ENCODE data around the gene NKD2.

Gene NKD2

GRCh38 chr5:1039706-1040260 is 31.2 kb downstream of the NKD2 start:
- Histone ChIP-seq H3K4me3 (ENCODE audit: insufficient read length, low read depth) (no peak overlapping the region), H3K27me3 (ENCODE audit: insufficient read depth, insufficient read length) (no peaks in the 10 kb centered on the region), H3K9me3 (ENCODE audit: insufficient read depth, low read length) (peaks cover 29% of the 10 kb centered on the region), H3K4me1 (ENCODE audit: insufficient read depth, insufficient read length) (no peaks in the 10 kb centered on the region), H3K9ac (ENCODE audit: insufficient read length, low read depth) (no peak overlapping the region), H3K36me3 (ENCODE audit: insufficient read depth, insufficient read length, low read length) (no peaks in the 10 kb centered on the region)
- no peak for DNase-seq (ENCODE audit: low read depth, low spot score)
- TF ChIP-seq YY1 (IDR thresholded peaks at IDR 0.05; ENCODE audit: insufficient read depth, insufficient read length) (no peak), ZNF274 (IDR thresholded peaks at IDR 0.05; ENCODE audit: low read depth, low read length) (no peak), SUZ12 (IDR thresholded peaks at IDR 0.05; ENCODE audit: extremely low read depth, insufficient read depth, insufficient read length) (no peak)

GRCh38 chr5:1040571-1040970 is 32.0 kb downstream of the NKD2 start:
- DNase-seq (ENCODE audit: low read depth, low spot score) = no peak
- no peak overlapping the region for H3K9ac ChIP-seq (ENCODE audit: insufficient read length, low read depth)
- H3K36me3 ChIP-seq (ENCODE audit: insufficient read depth, insufficient read length, low read length) = no peaks in the 10 kb centered on the region
- no peak overlapping the region for H3K4me3 ChIP-seq (ENCODE audit: insufficient read length, low read depth)
- H3K4me1 ChIP-seq (ENCODE audit: insufficient read depth, insufficient read length) = no peaks in the 10 kb centered on the region
- no peaks in the 10 kb centered on the region for H3K27me3 ChIP-seq (ENCODE audit: insufficient read depth, insufficient read length)
- H3K9me3 ChIP-seq (ENCODE audit: insufficient read depth, low read length) = peaks cover 36% of the 10 kb centered on the region
- TF ChIP-seq YY1 (IDR thresholded peaks at IDR 0.05; ENCODE audit: insufficient read depth, insufficient read length) (no peak), SUZ12 (IDR thresholded peaks at IDR 0.05; ENCODE audit: extremely low read depth, insufficient read depth, insufficient read length) (no peak), ZNF274 (IDR thresholded peaks at IDR 0.05; ENCODE audit: low read depth, low read length) (no peak)

- no peak overlapping the region for H3K4me3 ChIP-seq (ENCODE audit: insufficient read length, low read depth)
Observed at GRCh38 chr5:1041225-1042143, 32.9 kb downstream of the NKD2 start.

GRCh38 chr5:1042626-1043025 is 34.0 kb downstream of the NKD2 start:
- H3K9me3 ChIP-seq (ENCODE audit: insufficient read depth, low read length) = peaks cover 39% of the 10 kb centered on the region
- no peak overlapping the region for H3K9ac ChIP-seq (ENCODE audit: insufficient read length, low read depth)
- no peak for DNase-seq (ENCODE audit: low read depth, low spot score)
- H3K36me3 ChIP-seq (ENCODE audit: insufficient read depth, insufficient read length, low read length) = no peaks in the 10 kb centered on the region
- no peak overlapping the region for H3K4me3 ChIP-seq (ENCODE audit: insufficient read length, low read depth)
- no peaks in the 10 kb centered on the region for H3K27me3 ChIP-seq (ENCODE audit: insufficient read depth, insufficient read length)
- H3K4me1 ChIP-seq (ENCODE audit: insufficient read depth, insufficient read length) = no peaks in the 10 kb centered on the region
- TF ChIP-seq YY1 (IDR thresholded peaks at IDR 0.05; ENCODE audit: insufficient read depth, insufficient read length) = no peak
- no peak for TF ChIP-seq SUZ12 (IDR thresholded peaks at IDR 0.05; ENCODE audit: extremely low read depth, insufficient read depth, insufficient read length)
- no peak for TF ChIP-seq ZNF274 (IDR thresholded peaks at IDR 0.05; ENCODE audit: low read depth, low read length)

More at GRCh38 chr5:1041225-1042143, 32.9 kb downstream of the NKD2 start:
- Histone ChIP-seq H3K4me1 (ENCODE audit: insufficient read depth, insufficient read length) (no peaks in the 10 kb centered on the region), H3K9me3 (ENCODE audit: insufficient read depth, low read length) (peaks cover 39% of the 10 kb centered on the region), H3K36me3 (ENCODE audit: insufficient read depth, insufficient read length, low read length) (no peaks in the 10 kb centered on the region), H3K9ac (ENCODE audit: insufficient read length, low read depth) (no peak overlapping the region), H3K27me3 (ENCODE audit: insufficient read depth, insufficient read length) (no peaks in the 10 kb centered on the region)
- TF ChIP-seq YY1 (IDR thresholded peaks at IDR 0.05; ENCODE audit: insufficient read depth, insufficient read length) = no peak
- no peak for TF ChIP-seq ZNF274 (IDR thresholded peaks at IDR 0.05; ENCODE audit: low read depth, low read length)
- no peak for TF ChIP-seq SUZ12 (IDR thresholded peaks at IDR 0.05; ENCODE audit: extremely low read depth, insufficient read depth, insufficient read length)
- DNase-seq (ENCODE audit: low read depth, low spot score) = no peak

GRCh38 chr5:1043327-1043726 is 34.7 kb downstream of the NKD2 start:
- Histone ChIP-seq H3K27me3 (ENCODE audit: insufficient read depth, insufficient read length) (no peaks in the 10 kb centered on the region), H3K9ac (ENCODE audit: insufficient read length, low read depth) (no peak overlapping the region), H3K9me3 (ENCODE audit: insufficient read depth, low read length) (peaks cover 39% of the 10 kb centered on the region), H3K4me1 (ENCODE audit: insufficient read depth, insufficient read length) (no peaks in the 10 kb centered on the region), H3K36me3 (ENCODE audit: insufficient read depth, insufficient read length, low read length) (no peaks in the 10 kb centered on the region), H3K4me3 (ENCODE audit: insufficient read length, low read depth) (no peak overlapping the region)
- TF ChIP-seq SUZ12 (IDR thresholded peaks at IDR 0.05; ENCODE audit: extremely low read depth, insufficient read depth, insufficient read length) (no peak), YY1 (IDR thresholded peaks at IDR 0.05; ENCODE audit: insufficient read depth, insufficient read length) (no peak), ZNF274 (IDR thresholded peaks at IDR 0.05; ENCODE audit: low read depth, low read length) (no peak)
- DNase-seq (ENCODE audit: low read depth, low spot score) = no peak

GRCh38 chr5:1044117-1044516 is 35.5 kb downstream of the NKD2 start:
- Histone ChIP-seq H3K4me1 (ENCODE audit: insufficient read depth, insufficient read length) (no peaks in the 10 kb centered on the region), H3K9me3 (ENCODE audit: insufficient read depth, low read length) (peaks cover 39% of the 10 kb centered on the region)
- TF ChIP-seq YY1 (IDR thresholded peaks at IDR 0.05; ENCODE audit: insufficient read depth, insufficient read length) (no peak), SUZ12 (IDR thresholded peaks at IDR 0.05; ENCODE audit: extremely low read depth, insufficient read depth, insufficient read length) (no peak), ZNF274 (IDR thresholded peaks at IDR 0.05; ENCODE audit: low read depth, low read length) (no peak)

GRCh38 chr5:1045960-1046560 is 37.5 kb downstream of the NKD2 start:
- Histone ChIP-seq H3K9ac (ENCODE audit: insufficient read length, low read depth) (no peak overlapping the region), H3K4me1 (ENCODE audit: insufficient read depth, insufficient read length) (no peaks in the 10 kb centered on the region), H3K9me3 (ENCODE audit: insufficient read depth, low read length) (peaks cover 28% of the 10 kb centered on the region), H3K27me3 (ENCODE audit: insufficient read depth, insufficient read length) (no peaks in the 10 kb centered on the region), H3K4me3 (ENCODE audit: insufficient read length, low read depth) (no peak overlapping the region), H3K36me3 (ENCODE audit: insufficient read depth, insufficient read length, low read length) (peaks cover 5% of the 10 kb centered on the region)
- TF ChIP-seq SUZ12 (IDR thresholded peaks at IDR 0.05; ENCODE audit: extremely low read depth, insufficient read depth, insufficient read length) (no peak), ZNF274 (IDR thresholded peaks at IDR 0.05; ENCODE audit: low read depth, low read length) (no peak), YY1 (IDR thresholded peaks at IDR 0.05; ENCODE audit: insufficient read depth, insufficient read length) (no peak)
- DNase-seq (ENCODE audit: low read depth, low spot score) = no peak

More at GRCh38 chr5:1044117-1044516, 35.5 kb downstream of the NKD2 start:
- no peak overlapping the region for H3K4me3 ChIP-seq (ENCODE audit: insufficient read length, low read depth)
- H3K9ac ChIP-seq (ENCODE audit: insufficient read length, low read depth) = no peak overlapping the region
- H3K27me3 ChIP-seq (ENCODE audit: insufficient read depth, insufficient read length) = no peaks in the 10 kb centered on the region
- no peak for DNase-seq (ENCODE audit: low read depth, low spot score)
- no peaks in the 10 kb centered on the region for H3K36me3 ChIP-seq (ENCODE audit: insufficient read depth, insufficient read length, low read length)
